ENCODE measurements around the gene MED20.

Gene MED20

GRCh38 chr6:41940759-41941279 lies 19.9 kb upstream of the MED20 start:
- no peak for DNase-seq

- no peak for DNase-seq
Observed at GRCh38 chr6:41939848-41940758, 19.2 kb upstream of the MED20 start.

- DNase-seq = no peak
Observed at GRCh38 chr6:41939176-41939847, 18.4 kb upstream of the MED20 start.

- DNase-seq = no peak
Observed at GRCh38 chr6:41938590-41939175, 17.7 kb upstream of the MED20 start.

- DNase-seq = no peak
Observed at GRCh38 chr6:41937861-41938574, 17.1 kb upstream of the MED20 start.

- DNase-seq = no peak
Observed at GRCh38 chr6:41937472-41937860, 16.5 kb upstream of the MED20 start.

GRCh38 chr6:41936073-41936837 lies 15.3 kb upstream of the MED20 start:
- no peak for DNase-seq

GRCh38 chr6:41935685-41936072 lies 14.7 kb upstream of the MED20 start:
- no peak for DNase-seq

- DNase-seq = no peak
Observed at GRCh38 chr6:41935193-41935574, 14.2 kb upstream of the MED20 start.

- no peak for DNase-seq
Observed at GRCh38 chr6:41934278-41935192, 13.6 kb upstream of the MED20 start.

GRCh38 chr6:41932378-41932777 lies 11.4 kb upstream of the MED20 start:
- DNase-seq = no peak

GRCh38 chr6:41931792-41932191 lies 10.9 kb upstream of the MED20 start:
- DNase-seq = no peak

- no peak for DNase-seq
Observed at GRCh38 chr6:41929924-41930323, 9.0 kb upstream of the MED20 start.

- DNase-seq = no peak
Observed at GRCh38 chr6:41927253-41927652, 6.3 kb upstream of the MED20 start.

GRCh38 chr6:41922154-41922553 lies 1.2 kb upstream of the MED20 start:
- DNase-seq = no peak

GRCh38 chr6:41921712-41921998 lies 716 bp upstream of the MED20 start:
- no peak for DNase-seq

GRCh38 chr6:41917528-41917927 lies 3.4 kb downstream of the MED20 start:
- DNase-seq = no peak

GRCh38 chr6:41914869-41915530 lies 5.9 kb downstream of the MED20 start:
- DNase-seq = no peak

- no peak for DNase-seq
Observed at GRCh38 chr6:41914343-41914742, 6.6 kb downstream of the MED20 start.

GRCh38 chr6:41909727-41910126 lies 11.2 kb downstream of the MED20 start:
- no peak for DNase-seq
